Ishikawa (cell line): Measurements from ENCODE around the gene C4orf33.

Experiments
- CEBPB ChIP-seq: IDR thresholded peaks from 2 replicates; pipeline ENCODE4 v1.6.1; 2012
- CREB1 ChIP-seq: IDR thresholded peaks from 2 replicates; pipeline ENCODE4 v1.6.1; 2012; ENCODE audit warnings: low read depth
- EGR1 ChIP-seq: IDR thresholded peaks from 2 replicates; pipeline ENCODE4 v1.6.1; 2012
- EP300 ChIP-seq: IDR thresholded peaks from 2 replicates; pipeline ENCODE4 v1.6.1; 2012; ENCODE audit warnings: borderline replicate concordance
- FOXM1 ChIP-seq: IDR thresholded peaks from 2 replicates; pipeline ENCODE4 v1.6.1; 2012; ENCODE audit warnings: low read depth, borderline replicate concordance
- NFIC ChIP-seq: IDR thresholded peaks from 2 replicates; pipeline ENCODE4 v1.6.1; 2012
- RAD21 ChIP-seq: IDR thresholded peaks from 2 replicates; pipeline ENCODE4 v1.6.1; 2012; ENCODE audit warnings: low read depth
- TAF1 ChIP-seq: IDR thresholded peaks from 2 replicates; pipeline ENCODE4 v1.6.1; 2012; ENCODE audit warnings: low read depth, mild to moderate bottlenecking
- TCF12 ChIP-seq: IDR thresholded peaks from 2 replicates; pipeline ENCODE4 v1.6.1; 2012; ENCODE audit warnings: low read depth
- TEAD4 ChIP-seq: IDR thresholded peaks from 2 replicates; pipeline ENCODE4 v1.6.1; 2012
- YY1 ChIP-seq: IDR thresholded peaks from 2 replicates; pipeline ENCODE4 v1.6.1; 2012; ENCODE audit warnings: low read depth
- ZBTB7A ChIP-seq: IDR thresholded peaks from 2 replicates; pipeline ENCODE4 v1.6.1; 2012; ENCODE audit warnings: low read depth
- TF ChIP-seq, protein P1 (sequence below): IDR thresholded peaks from 2 replicates; pipeline ENCODE4 v1.6.1; 2012
- TF ChIP-seq, protein P2 (sequence below): IDR thresholded peaks from 2 replicates; pipeline ENCODE4 v1.6.1; 2012
- TF ChIP-seq, protein P3 (sequence below): IDR thresholded peaks from 2 replicates; pipeline ENCODE4 v1.6.1; 2012; ENCODE audit warnings: low read depth, mild to moderate bottlenecking

Gene C4orf33

DNA sequence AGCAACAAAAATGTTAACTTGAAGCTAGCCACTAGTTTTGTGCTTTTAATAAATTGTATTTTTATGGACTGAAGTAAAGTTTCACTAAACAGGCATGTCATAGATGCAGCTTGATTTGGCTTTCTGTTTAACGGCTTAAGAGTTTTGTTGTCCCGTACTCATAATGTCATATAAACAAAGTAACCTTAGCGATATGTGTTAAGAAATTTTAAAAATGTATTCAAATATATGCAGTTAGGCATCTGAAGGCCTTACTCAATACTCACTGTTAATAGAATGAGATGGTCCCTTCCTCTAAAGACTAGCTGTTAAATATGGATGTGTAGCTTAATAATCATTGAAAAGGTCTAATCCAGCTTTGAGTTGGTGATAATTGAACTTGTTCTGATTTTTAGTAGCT is 1.6 kb upstream of the C4orf33 start:
- TF ChIP-seq TEAD4 (no peak), ZBTB7A (no peak), RAD21 (no peak), YY1 (no peak)

DNA sequence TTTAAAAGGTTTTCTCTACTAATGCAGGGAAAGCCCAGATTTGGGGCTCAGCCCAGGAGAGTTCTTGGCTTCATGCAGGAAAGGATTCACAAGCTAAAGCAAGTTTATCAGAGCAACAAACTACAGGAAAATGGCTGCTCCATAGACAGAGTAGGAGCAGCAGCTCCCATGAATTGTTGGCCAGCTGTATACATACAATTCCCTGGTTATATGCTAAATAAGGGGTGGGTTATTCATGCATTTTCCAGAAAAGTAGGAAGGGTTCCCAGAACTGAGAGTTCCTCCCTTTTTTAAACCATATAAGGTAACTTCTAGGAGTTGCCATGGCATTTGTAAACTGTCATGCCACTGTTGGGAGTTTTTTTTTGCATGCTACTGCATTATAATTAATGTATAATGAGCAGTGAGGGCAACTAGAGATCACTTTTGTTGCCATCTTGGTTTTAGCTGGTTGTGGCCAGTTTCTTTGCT is 2.6 kb downstream of the C4orf33 start:
- TF ChIP-seq CREB1: no peak
- no peak for TF ChIP-seq ZBTB7A
- TF ChIP-seq, protein P1, sequence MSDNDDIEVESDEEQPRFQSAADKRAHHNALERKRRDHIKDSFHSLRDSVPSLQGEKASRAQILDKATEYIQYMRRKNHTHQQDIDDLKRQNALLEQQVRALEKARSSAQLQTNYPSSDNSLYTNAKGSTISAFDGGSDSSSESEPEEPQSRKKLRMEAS: no peak
- TF ChIP-seq FOXM1: no peak
- TF ChIP-seq YY1: no peak
- no peak for TF ChIP-seq TEAD4
- no peak for TF ChIP-seq CEBPB
- TF ChIP-seq RAD21: no peak
- TF ChIP-seq NFIC: no peak
- no peak for TF ChIP-seq EGR1
- TF ChIP-seq, protein P2, sequence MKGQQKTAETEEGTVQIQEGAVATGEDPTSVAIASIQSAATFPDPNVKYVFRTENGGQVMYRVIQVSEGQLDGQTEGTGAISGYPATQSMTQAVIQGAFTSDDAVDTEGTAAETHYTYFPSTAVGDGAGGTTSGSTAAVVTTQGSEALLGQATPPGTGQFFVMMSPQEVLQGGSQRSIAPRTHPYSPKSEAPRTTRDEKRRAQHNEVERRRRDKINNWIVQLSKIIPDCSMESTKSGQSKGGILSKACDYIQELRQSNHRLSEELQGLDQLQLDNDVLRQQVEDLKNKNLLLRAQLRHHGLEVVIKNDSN: no peak
- no peak for TF ChIP-seq TCF12
- no peak for TF ChIP-seq EP300
- TF ChIP-seq TAF1: no peak
- TF ChIP-seq, protein P3, sequence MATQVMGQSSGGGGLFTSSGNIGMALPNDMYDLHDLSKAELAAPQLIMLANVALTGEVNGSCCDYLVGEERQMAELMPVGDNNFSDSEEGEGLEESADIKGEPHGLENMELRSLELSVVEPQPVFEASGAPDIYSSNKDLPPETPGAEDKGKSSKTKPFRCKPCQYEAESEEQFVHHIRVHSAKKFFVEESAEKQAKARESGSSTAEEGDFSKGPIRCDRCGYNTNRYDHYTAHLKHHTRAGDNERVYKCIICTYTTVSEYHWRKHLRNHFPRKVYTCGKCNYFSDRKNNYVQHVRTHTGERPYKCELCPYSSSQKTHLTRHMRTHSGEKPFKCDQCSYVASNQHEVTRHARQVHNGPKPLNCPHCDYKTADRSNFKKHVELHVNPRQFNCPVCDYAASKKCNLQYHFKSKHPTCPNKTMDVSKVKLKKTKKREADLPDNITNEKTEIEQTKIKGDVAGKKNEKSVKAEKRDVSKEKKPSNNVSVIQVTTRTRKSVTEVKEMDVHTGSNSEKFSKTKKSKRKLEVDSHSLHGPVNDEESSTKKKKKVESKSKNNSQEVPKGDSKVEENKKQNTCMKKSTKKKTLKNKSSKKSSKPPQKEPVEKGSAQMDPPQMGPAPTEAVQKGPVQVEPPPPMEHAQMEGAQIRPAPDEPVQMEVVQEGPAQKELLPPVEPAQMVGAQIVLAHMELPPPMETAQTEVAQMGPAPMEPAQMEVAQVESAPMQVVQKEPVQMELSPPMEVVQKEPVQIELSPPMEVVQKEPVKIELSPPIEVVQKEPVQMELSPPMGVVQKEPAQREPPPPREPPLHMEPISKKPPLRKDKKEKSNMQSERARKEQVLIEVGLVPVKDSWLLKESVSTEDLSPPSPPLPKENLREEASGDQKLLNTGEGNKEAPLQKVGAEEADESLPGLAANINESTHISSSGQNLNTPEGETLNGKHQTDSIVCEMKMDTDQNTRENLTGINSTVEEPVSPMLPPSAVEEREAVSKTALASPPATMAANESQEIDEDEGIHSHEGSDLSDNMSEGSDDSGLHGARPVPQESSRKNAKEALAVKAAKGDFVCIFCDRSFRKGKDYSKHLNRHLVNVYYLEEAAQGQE: no peak

DNA sequence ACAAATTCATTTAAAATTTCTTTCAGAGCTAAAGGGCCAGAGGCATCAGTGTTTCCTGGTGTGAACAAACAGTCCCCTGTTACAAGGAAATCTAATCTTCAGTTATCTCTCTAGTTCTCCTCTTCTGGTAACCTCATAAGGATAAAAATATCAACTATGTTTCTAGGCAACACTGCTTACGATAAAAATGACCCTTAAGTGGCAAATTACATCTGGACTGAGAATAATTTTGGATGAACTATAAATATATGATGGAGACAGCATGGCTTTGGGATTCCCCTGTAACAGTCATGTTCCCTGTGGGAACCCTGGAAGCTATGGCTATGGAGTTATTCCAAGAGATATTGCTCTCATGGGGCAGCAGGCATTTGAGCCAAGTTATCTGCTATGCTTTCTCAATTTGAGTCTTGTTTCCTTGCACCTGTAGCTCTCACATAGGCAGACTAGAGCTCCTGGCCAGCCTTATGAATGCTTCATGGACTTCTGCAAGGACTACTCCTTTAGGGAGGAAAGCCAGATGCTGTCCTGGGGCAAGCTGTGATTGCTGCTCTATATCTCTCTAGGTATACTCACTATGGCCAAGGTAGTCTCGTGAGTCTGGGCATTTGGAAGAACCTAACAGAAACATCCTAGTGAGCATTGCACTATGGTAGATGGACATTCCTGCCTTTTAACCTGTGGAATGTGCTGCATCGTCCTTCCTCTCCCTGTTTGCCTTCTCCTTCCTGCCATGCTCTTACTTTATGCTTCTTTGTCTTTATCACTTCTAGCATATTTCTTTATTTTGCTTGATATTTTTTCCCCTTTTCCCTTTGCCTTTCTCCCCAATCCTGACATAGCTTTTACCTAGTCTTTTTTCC is 14.2 kb downstream of the C4orf33 start:
- TF ChIP-seq RAD21: no peak
- no peak for TF ChIP-seq CREB1
- TF ChIP-seq YY1: no peak
- TF ChIP-seq FOXM1: no peak
- TF ChIP-seq NFIC: no peak
- no peak for TF ChIP-seq TEAD4
- TF ChIP-seq, protein P1: no peak
- no peak for TF ChIP-seq TCF12
- TF ChIP-seq CEBPB: no peak
- TF ChIP-seq, protein P3: no peak
- TF ChIP-seq, protein P2: no peak
- no peak for TF ChIP-seq EGR1
- TF ChIP-seq ZBTB7A: no peak
- no peak for TF ChIP-seq EP300
- no peak for TF ChIP-seq TAF1

DNA sequence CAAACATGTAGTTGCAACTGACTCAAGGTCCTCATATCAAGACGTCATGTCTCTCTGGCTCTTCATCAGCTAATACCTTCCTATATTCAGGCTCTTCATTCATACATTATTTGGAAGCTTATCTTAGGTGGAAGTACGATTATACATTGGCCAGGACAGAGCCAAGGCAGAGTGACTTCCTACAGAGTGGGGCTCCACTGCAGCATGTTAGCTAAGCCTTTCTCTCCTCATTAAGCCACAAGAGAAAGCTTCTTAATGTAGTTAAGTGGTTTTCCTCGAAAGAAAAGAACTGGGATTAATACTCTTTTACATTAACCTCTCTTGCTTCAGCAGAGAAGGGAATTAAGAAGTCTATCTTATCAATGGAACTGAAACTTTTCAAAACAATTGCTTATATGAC is 15.0 kb downstream of the C4orf33 start:
- TF ChIP-seq CEBPB (no peak), YY1 (no peak), TAF1 (no peak), ZBTB7A (no peak), EGR1 (no peak), EP300 (no peak), CREB1 (no peak), RAD21 (no peak), TEAD4 (no peak)
- TF ChIP-seq, protein P3: no peak
- TF ChIP-seq, protein P2: no peak
